Astrocyte (in vitro differentiated cells and primary cell): ENCODE measurements around the gene RIC1.

ENCODE experiments used
- CTCF ChIP-seq: IDR thresholded peaks from 2 replicates; pipeline ENCODE4 v1.5.1; 2011; ENCODE audit warnings: low read depth, mild to moderate bottlenecking, inconsistent platforms, low read length, moderate library complexity; ENCODE audit not compliant: insufficient read depth
- EZH2 ChIP-seq: IDR thresholded peaks from 2 replicates; pipeline ENCODE4 v1.6.1; 2012; ENCODE audit warnings: mild to moderate bottlenecking, low read length, inconsistent platforms; ENCODE audit not compliant: insufficient read depth

- TF ChIP-seq CTCF: no peak
- no peak for TF ChIP-seq EZH2
Measured at GRCh38 chr9:5811751-5812150, 182.8 kb downstream of the RIC1 start.
